ENCODE results near the gene GLI2.
A peak's percentile ranks its signal among the peaks of the same experiment; 100 is the strongest.

GLI2 gene

GRCh38 chr2:120746144-120746543 lies 10.5 kb downstream of the GLI2 start:
- DNase-seq = no peak
- in situ Hi-C loops (cut with HindIII; ENCODE audit: low pct_ligation_motif_present, low pct_unique_long_range_greater_than_20kb, low sequenced_read_pairs) = no loop called here

- in situ Hi-C loops (cut with HindIII; ENCODE audit: low pct_ligation_motif_present, low pct_unique_long_range_greater_than_20kb, low sequenced_read_pairs) = no loop called here
Measured at GRCh38 chr2:120747281-120747680, 11.6 kb downstream of the GLI2 start.

GRCh38 chr2:120747706-120748105 lies 12.0 kb downstream of the GLI2 start:
- no peak for DNase-seq
- in situ Hi-C loops (cut with HindIII; ENCODE audit: low pct_ligation_motif_present, low pct_unique_long_range_greater_than_20kb, low sequenced_read_pairs) = no loop called here

More at GRCh38 chr2:120747281-120747680, 11.6 kb downstream of the GLI2 start:
- DNase-seq = no peak

- in situ Hi-C loops (cut with HindIII; ENCODE audit: low pct_ligation_motif_present, low pct_unique_long_range_greater_than_20kb, low sequenced_read_pairs) = no loop called here
- DNase-seq = no peak
Measured at GRCh38 chr2:120748310-120748709, 12.6 kb downstream of the GLI2 start.

GRCh38 chr2:120748741-120749140 lies 13.1 kb downstream of the GLI2 start:
- in situ Hi-C loops (cut with HindIII; ENCODE audit: low pct_ligation_motif_present, low pct_unique_long_range_greater_than_20kb, low sequenced_read_pairs) = no loop called here
- DNase-seq = no peak

- in situ Hi-C loops (cut with HindIII; ENCODE audit: low pct_ligation_motif_present, low pct_unique_long_range_greater_than_20kb, low sequenced_read_pairs) = no loop called here
- no peak for DNase-seq
Measured at GRCh38 chr2:120749506-120750431, 14.1 kb downstream of the GLI2 start.

- in situ Hi-C loops (cut with HindIII; ENCODE audit: low pct_ligation_motif_present, low pct_unique_long_range_greater_than_20kb, low sequenced_read_pairs) = no loop called here
- no peak for DNase-seq
Measured at GRCh38 chr2:120750488-120751210, 15.0 kb downstream of the GLI2 start.

GRCh38 chr2:120751553-120751952 lies 15.9 kb downstream of the GLI2 start:
- DNase-seq = no peak
- in situ Hi-C loops (cut with HindIII; ENCODE audit: low pct_ligation_motif_present, low pct_unique_long_range_greater_than_20kb, low sequenced_read_pairs) = no loop called here

GRCh38 chr2:120754067-120754960 lies 18.6 kb downstream of the GLI2 start:
- in situ Hi-C loops (cut with HindIII; ENCODE audit: low pct_ligation_motif_present, low pct_unique_long_range_greater_than_20kb, low sequenced_read_pairs) = no loop called here
- no peak for DNase-seq

- DNase-seq = no peak
- in situ Hi-C loops (cut with HindIII; ENCODE audit: low pct_ligation_motif_present, low pct_unique_long_range_greater_than_20kb, low sequenced_read_pairs) = no loop called here
Measured at GRCh38 chr2:120758181-120759144, 22.8 kb downstream of the GLI2 start.

GRCh38 chr2:120759543-120760331 lies 24.1 kb downstream of the GLI2 start:
- in situ Hi-C loops (cut with HindIII; ENCODE audit: low pct_ligation_motif_present, low pct_unique_long_range_greater_than_20kb, low sequenced_read_pairs) = no loop called here
- DNase-seq = no peak

- in situ Hi-C loops (cut with HindIII; ENCODE audit: low pct_ligation_motif_present, low pct_unique_long_range_greater_than_20kb, low sequenced_read_pairs) = no loop called here
- peak; percentile 7 for DNase-seq
Measured at GRCh38 chr2:120760446-120761135, 24.9 kb downstream of the GLI2 start.

GRCh38 chr2:120761164-120761861 lies 25.6 kb downstream of the GLI2 start:
- in situ Hi-C loops (cut with HindIII; ENCODE audit: low pct_ligation_motif_present, low pct_unique_long_range_greater_than_20kb, low sequenced_read_pairs) = no loop called here
- DNase-seq = no peak

- in situ Hi-C loops (cut with HindIII; ENCODE audit: low pct_ligation_motif_present, low pct_unique_long_range_greater_than_20kb, low sequenced_read_pairs) = no loop called here
- no peak for DNase-seq
Measured at GRCh38 chr2:120761911-120762310, 26.2 kb downstream of the GLI2 start.

GRCh38 chr2:120762341-120763061 lies 26.8 kb downstream of the GLI2 start:
- in situ Hi-C loops (cut with HindIII; ENCODE audit: low pct_ligation_motif_present, low pct_unique_long_range_greater_than_20kb, low sequenced_read_pairs) = no loop called here
- no peak for DNase-seq
